HL-60 (cell line): Measurements from ENCODE around the gene PCSK4.

Experiments
- DNase-seq, 2 experiments: peaks; one replicate each; pipeline ENCODE4 v3.0.0-alpha.2; 2010 to 2020; ENCODE audit warnings: low read depth in 1 of 2, low spot score in 1 of 2
- H3K27ac ChIP-seq: fragments of 250-450 bp; sonication (Bioruptor Pico); replicated peaks from 2 replicates; pipeline ENCODE4 v1.5.1; 2020; ENCODE audit warnings: mild to moderate bottlenecking, moderate library complexity
- H3K27me3 ChIP-seq: fragments of 250-450 bp; sonication (Bioruptor Pico); 2 replicates; pipeline ENCODE4 v1.5.1; 2021; ENCODE audit warnings: mild to moderate bottlenecking, moderate library complexity; ENCODE audit not compliant: insufficient read depth, poor library complexity, severe bottlenecking
- H3K4me3 ChIP-seq: replicated peaks from 2 replicates; pipeline ENCODE4 v1.5.1; 2011; ENCODE audit warnings: mild to moderate bottlenecking, control low read depth, low read length; ENCODE audit not compliant: insufficient read depth
- CTCF ChIP-seq: IDR thresholded peaks from one replicate; pipeline ENCODE4 v1.5.1; 2011; ENCODE audit warnings: low read length, control low read depth, inconsistent platforms; ENCODE audit not compliant: insufficient read depth
- GABPA ChIP-seq: IDR thresholded peaks from 2 replicates; pipeline ENCODE4 v1.6.1; 2012; ENCODE audit warnings: low read depth
- POLR2AphosphoS5 ChIP-seq: IDR thresholded peaks from 2 replicates; pipeline ENCODE4 v1.6.1; 2012; ENCODE audit warnings: low read depth
- REST ChIP-seq: IDR thresholded peaks from 2 replicates; pipeline ENCODE4 v1.6.1; 2012; ENCODE audit warnings: low read depth; ENCODE audit not compliant: insufficient replicate concordance
- SPI1 ChIP-seq: IDR thresholded peaks from 2 replicates; pipeline ENCODE4 v1.6.1; 2012; ENCODE audit warnings: low read depth, mild to moderate bottlenecking, borderline replicate concordance

PCSK4 gene

GRCh38 chr19:1472231-1473084 is 17.7 kb downstream of the PCSK4 start:
- no peak overlapping the region for H3K4me3 ChIP-seq
- no peak for DNase-seq
- H3K27ac ChIP-seq, result no peak overlapping the region

GRCh38 chr19:1471515-1472160 is 18.5 kb downstream of the PCSK4 start:
- DNase-seq, result peak in 1 of 2 experiments; percentile 41
- Histone ChIP-seq H3K27me3 (peaks cover 43% of the 10 kb centered on the region), H3K27ac (no peak overlapping the region), H3K4me3 (no peak overlapping the region)
- TF ChIP-seq POLR2AphosphoS5 (0 out of 2 replicates have a peak, but pooled peaks have one; percentile 7), REST (no peak)

More at GRCh38 chr19:1472231-1473084, 17.7 kb downstream of the PCSK4 start:
- TF ChIP-seq POLR2AphosphoS5 (0 out of 2 replicates have a peak, but pooled peaks have one; percentile 7), REST (no peak)
- peaks cover 39% of the 10 kb centered on the region for H3K27me3 ChIP-seq

- DNase-seq, result no peak
- H3K27ac ChIP-seq, result no peak overlapping the region
These were observed 19.1 kb downstream of the PCSK4 start for GRCh38 chr19:1471010-1471514.

More at GRCh38 chr19:1471010-1471514, 19.1 kb downstream of the PCSK4 start:
- no peak for TF ChIP-seq REST
- TF ChIP-seq POLR2AphosphoS5, result no peak
- no peak for TF ChIP-seq GABPA
- no peak for TF ChIP-seq SPI1
- no peak for TF ChIP-seq CTCF
- no peak overlapping the region for H3K4me3 ChIP-seq
- peaks cover 48% of the 10 kb centered on the region for H3K27me3 ChIP-seq
